DMS 273 treated with DMSO at 0.1 percent for 48 hours (cell line): ENCODE data around the gene MAP3K6.

Experiments
- DNase-seq: peaks from one replicate; lab custom pipeline; 2025; lab: John Stamatoyannopoulos, UW

MAP3K6 gene

DNA sequence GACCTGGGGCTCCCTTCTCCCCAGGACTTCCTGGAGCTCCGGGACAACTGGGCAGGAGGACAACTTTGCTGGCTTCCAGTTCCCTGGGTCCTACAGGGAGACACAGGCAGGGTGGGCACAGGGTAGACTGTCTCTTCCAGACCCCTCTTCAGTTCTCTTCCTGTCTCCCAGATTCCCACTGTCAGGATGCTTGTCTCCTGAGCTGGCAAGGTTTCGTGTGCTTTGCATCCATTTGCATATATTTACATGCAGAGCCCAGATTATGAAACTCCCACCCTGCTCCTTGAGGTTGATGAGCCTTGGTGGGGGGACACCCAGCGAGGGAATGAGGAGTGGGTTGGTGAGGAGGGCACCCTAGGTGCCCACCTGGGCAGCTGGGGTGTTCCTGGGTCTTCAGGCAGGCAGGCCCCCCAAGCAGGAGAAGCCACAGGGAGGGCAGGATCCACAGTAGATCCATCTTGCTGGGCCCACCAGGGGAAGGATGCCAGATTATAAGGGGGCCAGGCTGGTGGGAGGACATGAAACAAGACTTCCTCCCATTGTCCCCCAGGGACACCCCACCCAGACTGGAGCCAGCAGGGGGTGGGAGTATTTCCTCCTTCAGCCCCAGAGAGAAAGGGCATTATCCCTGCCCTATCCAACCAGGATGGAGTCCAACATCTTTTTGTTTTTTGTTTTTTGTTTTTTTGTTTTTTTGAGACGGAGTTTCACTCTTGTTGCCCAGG is 7.8 kb upstream of the MAP3K6 start, which contains the start of gene FCN3:
FCN3 (minus strand) TSS at position 463 of the 725 bp plus-strand sequence; CDS start at position 457, 6 bp downstream.
- DNase-seq, result no peak

DNA sequence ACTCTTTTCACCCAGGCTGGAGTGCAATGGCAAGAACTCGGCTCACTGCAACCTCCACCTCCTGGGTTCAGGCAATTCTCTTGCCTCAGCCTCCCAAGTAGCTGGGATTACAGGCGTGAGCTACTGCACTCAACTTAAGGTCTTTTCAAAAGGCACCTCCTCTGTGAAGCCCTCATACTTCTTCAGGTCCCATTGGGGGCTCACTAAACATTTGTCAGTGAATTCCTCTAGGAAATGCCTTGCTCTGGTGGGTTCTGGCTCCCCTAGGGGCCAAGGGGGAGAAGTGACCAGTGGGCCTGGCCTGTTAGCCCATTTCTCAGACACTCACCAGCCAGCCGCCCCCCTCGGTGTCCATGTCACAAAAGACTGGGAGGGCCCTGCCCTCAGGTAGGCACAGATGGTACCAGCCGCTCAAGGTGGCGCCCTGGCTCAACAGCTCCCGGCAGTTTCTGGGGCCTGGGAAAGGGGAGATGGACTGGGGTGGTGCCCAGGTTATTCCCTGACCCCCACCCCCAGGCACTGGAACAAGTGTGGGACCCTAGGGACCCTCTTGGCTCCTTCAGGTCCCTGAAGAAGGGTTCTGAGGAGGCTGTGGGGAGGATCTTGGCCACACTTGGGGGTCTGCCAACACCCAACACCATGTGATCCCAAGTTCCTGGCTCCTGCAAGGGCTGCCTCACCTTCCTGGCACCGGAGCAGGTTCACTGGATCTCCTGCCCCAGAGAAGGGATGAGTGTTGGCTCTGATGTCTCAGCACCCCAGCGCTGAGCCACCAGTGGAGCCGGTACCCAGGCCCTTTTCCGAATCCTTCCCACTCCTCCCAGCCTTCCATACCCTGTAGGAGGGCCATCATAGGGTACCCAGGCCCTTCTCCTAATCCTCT is 6.3 kb upstream of the MAP3K6 start:
- DNase-seq, result no peak

DNA sequence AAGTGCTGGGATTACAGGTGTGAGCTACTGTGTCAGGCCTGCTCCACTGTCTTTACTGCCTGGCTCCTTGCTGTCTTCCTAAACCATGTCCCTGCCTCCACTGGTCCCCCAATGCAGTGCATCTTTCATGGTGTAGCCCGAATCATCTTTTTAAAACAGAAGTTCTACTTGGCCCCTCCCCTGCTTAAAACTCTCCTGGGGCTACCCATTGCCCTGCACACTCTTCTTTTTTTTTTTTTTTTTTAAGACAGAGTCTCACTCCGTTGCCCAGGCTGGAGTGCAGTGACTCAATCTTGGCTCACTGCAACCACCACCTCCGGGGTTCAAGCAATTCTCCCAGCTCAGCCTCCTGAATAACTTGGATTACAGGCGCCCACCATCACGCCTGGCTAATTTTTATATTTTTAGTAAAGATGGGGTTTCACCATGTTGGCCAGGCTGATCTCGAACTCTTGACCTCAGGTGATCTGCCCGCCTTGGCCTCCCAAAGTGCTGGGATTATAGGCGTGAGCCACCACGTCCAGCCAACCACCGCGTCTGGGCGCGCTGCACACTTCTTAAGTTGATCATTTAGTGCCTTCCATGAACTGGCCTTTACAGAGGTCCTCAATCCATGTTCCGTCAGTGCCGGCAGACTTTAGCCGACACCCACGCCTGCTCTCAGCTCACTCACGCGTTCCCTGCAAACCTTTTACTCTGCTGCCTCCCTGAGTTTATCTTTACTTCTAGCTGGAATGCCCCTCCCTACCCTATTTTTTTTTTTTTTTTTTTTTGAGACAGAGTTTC is 5.5 kb upstream of the MAP3K6 start:
- DNase-seq, result no peak

DNA sequence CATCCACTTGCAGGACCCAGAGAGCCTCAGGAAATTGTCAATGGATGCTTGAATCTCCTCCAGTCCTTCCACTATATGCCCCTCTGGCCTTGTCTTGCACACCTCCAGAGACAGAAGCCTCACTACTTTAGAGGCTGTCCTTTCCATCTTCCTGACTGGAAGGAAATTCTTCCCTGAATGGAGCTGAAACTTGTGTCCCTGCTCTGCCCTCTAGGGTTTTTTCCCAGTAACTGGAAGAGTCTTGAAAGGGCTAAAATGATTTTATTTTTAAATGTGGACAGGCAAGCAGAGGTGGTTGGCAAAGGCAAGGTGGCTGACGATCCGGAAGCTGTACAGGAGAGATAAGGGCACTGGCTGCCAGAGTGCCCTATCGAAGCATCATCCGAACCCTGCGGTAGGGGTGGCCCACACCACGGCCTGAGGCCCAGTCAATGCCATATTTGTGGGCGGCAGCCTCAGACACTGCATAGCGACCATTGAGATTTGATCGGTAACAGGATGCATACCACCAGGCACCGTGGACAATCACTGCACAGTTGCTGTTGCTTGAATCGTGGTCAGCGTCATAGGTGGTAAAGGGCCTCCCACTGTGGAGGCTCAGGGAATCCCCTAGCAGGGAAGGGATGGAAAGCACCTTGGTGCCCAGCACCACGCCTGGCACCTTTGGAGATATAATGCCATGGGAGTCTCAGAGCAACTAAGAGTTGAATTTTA is 2.3 kb upstream of the MAP3K6 start:
- no peak for DNase-seq

DNA sequence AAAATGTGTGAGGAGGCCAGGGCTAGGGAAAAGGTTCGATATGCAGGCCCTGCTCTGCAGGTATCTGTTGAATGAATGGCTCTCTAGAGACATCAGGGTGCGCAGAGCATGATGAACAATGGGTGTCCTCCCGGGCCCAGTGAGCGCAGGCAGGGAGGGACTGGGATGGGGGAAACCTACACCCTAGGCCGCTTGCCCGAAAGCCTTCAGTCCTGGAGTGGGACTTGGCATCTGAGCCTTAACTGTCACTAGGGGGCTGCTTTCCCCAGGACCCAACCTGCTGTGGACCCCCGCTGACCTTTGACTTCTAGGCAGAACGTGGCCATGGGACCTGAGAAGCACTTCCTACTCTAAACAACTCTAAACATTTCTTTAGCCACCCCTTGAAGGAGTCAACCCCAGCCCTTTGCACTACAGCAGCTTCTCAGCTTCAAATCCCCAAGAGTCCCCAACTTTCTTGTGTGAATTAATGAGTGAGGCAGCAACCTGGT is 444 bp upstream of the MAP3K6 start:
- DNase-seq, result no peak

DNA sequence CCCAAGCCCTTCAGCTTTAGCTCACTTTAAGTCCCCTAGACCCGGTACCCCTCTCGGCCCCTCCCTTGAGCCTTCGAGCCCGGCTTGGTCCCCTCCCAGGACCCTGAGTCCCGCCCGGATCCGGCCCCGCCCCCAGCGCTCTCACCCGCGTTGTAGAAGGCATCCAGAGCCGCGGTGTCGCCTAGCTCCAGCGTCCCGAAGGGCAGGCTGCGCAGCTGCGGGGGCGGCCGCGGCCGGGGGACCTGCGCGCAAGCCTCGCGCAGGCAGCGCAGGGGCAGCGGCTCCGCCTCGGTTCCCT is 699 bp downstream of the MAP3K6 start:
- peak; percentile 46 for DNase-seq

DNA sequence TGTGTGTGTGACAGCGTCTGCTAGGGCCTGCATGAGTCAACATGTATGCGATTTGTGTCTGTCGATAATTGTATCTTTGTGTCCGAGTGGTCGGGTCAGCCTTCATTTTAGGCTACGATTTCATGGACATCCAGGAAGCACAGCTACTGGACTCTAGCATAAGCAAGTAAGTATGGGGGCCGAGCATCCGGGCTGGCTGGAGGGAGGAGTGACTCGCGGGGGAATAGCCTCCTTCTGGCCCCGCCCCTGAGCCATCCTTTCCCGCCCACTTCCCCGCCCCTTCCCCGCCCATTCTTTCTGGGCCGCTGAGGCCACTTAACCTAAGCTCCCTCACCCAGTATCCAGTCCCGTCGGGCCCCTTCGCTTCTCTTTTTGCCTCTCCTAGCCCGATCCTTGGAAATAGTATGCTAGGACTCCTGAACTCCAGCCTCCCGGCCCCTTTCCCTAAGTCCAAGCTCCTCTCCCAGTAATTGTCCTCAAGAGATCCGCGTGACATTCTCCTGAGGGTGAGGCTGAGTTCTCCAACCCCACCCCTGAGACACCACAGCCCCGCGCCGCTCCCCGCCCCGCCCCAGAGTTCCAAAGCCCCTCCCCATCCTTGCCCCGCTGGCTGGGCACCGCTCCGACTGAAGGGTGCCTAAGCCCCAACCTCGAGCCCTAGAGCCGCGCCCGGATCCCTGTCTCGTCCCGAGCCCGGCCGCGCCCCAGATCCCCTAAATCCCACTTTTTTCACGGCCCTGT is 1.2 kb downstream of the MAP3K6 start:
- peak; percentile 79 for DNase-seq

DNA sequence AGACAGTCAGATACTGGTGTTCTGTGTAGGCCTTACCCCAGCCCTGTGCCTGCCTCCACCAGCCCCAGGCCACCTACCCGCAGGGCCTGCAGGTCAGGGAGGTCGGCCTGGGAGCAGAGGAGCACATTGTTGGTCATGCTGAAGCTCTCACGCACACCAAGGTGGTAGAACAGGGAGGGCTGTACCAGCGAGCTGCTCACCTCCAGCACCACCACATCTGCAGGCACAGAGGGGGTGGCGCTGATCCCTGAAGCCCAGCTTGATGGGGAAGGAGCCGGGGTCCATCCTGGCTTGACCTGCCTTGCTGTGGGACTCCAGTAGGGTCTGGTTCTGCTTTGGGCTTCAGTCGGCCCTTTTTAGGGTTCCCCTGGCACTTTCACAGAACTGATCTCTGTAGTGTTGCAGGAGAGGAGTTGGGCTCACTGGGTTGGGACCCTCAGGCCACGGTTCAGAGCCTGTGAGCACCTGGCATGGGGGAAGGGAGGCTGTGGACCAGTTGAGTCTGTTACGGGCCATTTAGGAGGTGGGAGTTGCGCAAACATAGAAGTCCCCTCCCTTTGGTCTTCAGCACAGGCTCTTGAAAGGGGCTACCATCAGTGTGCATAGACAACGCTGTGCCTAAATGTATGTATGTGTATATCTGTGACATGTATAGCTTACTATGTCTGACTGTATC is 1.9 kb downstream of the MAP3K6 start:
- no peak for DNase-seq

DNA sequence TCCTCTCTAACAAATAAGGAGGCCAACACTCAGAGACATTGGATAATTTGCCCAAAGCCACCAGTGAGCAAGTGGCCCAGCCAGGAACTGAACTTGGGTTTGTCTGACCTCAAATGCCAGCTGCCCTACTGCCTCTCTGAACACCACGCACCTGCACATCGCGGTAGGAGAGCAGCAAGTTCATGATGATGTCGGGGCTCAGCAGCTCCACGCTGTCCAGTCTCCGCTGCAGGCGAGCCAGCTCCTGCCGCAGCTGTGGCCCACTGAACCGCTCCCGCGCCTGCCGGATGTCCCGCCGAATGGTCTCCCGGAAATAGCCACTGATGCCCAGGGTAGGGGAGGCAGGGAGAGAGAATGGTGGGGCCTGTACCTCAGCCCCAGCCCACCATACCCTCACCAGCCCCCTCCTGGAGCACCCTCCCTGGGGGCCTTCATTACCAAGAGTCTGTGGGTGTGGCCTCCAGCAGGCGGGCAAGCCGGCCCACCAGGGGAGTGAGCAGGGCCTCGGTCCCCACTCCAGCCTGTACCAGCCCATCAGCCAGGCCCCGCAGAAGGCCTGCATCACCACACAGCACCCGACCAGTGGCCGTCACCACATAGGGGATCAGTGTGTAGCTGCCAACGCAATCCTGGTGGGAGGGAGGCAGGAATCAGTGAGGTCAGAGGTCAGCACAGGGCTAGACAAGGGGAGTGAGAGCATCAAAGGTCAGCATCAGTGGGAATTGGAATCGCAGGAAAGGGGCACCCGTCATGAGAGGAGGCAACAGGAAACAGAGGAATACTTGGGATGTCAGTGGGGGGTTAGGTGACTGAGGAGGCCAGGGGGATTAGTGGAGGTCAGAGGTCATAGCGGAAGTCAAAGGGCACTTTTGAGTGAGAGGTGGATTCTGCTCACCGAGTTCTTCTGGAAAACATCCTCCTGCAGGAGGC is 2.7 kb downstream of the MAP3K6 start:
- no peak for DNase-seq

DNA sequence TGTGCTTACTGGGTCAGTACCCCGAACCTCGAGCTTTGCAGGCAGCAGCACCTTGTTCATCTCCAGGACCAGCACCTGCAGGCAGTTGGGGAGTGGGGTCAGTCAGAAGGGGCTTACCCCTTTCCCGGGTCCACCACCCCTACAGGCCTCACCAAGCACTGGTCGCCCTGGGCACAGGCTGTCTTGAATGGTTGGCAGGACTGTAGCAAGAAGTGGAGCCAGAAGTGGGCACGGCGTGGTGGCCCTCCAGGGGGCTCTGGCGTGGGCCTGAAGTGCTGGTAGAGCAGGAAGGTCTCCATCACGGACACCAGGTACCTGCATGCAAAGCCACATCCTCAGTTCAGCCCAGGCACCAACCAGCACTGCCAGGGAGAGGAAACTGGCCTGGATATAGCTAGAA is 5.2 kb downstream of the MAP3K6 start:
- no peak for DNase-seq

DNA sequence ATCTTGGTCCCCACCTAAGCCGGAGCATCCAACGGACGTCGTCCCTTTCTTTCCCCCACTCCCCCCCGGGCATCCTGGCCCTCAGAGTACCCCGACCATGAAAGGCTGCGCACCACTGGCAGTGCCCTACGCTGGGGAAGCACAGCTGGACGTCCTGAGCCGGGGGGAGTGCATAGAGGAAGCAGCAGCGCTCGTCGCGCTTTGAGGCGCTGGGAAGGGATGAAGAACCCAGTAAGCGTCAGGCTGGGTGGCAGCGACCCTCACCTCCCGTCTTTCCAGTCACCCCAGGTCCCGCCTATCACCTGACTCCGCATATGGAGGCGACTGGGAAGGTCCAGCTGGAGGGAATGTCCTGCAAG is 5.7 kb downstream of the MAP3K6 start:
- DNase-seq, result no peak

DNA sequence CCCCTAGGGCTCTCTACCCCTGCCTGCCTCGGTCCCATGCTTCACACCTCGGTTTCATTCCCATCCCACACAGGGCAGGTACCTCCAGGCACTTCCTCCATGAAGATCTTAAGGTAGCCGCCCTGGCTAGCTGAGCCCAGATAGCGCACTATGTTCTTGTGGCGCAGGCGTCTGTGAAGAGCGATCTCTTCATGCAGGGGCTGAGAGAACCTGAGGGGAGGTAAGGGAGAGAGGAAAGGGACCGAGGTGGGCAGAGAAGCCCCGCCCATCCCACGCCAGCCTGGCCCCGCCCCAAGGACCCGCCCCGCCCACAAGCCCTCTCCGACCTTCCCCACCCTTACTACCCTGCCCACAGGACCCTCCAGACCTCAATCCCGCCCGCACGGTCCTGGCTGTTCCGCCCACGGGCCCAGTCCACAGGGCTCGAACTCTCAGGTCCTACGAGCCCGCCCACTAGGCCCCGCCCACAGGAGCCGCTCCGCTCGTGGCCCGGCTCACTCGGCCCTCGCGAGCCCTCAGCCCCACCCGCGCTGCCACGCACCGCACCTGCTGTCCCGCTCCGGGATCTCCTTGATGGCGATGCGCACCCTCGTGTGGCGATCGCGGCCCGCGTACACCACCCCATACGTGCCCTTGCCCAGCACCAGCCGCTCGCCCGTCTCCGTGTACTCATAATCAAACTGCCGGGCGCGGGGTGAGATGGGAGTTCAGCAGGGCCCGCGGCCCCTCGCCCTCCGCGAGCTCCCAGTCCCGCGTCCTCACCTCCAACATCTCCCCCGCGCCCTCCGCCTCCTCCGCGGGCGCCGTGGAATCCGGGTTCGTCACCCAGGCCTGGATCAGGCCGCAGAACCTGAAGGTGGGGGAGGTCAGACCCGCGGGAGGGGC is 6.4 kb downstream of the MAP3K6 start:
- DNase-seq, result no peak

DNA sequence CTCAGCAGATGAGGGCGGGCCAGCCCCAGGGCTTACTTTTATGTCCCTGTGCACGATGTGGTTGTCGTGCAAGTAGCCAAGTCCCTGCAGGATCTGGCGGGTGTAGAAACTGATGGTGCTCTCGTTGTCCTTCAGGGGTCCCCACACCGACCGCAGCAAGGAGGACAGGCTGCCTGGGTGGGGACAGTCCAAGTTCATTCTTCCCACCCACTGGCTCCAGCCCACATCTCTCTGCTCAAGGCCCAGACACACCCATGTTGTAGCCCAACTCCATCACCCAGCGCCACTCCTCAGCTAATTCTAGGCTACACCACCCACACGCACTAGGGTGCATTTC is 7.0 kb downstream of the MAP3K6 start:
- DNase-seq, result no peak

DNA sequence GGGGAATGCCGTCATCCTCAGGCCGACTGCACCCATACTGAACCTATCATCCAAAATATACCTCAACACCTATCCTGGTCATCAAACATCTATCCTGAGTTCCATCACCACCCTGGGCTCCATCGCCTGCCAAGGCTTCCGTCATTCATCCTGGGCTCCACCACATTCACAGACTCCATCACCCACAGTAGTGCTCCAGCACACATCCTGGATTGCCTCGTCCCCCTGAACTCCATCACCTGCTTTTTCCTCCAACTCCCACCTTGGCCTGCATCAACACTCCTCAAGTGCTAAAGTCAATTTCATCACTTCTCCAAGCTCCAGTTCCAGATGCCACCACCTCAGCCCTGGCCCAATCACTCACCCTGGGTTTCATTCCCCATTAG is 7.8 kb downstream of the MAP3K6 start:
- DNase-seq, result no peak

DNA sequence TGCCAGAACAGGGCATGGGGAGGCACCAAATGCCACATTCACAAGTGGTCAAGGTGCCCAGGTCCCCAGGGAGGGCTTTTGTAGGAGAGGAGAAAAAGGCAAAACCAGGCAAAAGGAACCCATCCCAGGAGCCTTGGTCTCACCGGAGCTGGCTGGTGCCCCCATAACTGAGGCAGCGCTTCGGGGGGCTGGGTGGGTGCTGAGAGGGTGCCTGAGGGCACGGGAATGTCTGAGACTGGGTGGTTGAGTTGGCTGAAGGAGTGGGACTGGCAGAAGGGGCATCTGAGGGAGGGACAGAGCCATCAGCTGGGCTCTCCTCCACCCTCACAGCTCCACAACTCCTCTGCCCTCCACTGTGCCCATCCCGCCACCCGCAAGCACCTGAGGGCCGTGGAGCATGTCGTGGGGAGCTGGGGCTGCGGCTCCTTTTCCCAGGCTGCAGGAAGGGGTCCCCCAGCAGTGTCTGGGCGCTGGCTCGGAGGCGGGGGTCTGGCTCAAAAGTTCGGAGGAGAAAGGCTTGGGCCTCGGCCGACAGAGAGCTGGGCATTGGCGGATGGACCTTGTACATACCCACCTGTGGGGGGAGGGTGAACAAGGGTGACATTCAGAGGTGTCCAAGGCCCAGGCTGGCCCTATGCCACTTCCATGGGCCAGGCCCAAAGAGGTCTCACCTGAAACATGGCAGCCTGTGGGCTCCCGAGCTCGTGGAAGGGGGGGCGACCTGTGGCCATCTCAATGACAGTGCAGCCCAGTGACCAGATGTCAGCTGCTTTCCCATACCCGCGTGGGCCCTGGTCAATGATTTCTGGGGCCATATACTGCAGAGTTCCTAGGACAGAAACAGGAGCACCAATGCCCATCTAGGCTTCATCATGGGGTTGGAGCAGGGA is 8.5 kb downstream of the MAP3K6 start:
- no peak for DNase-seq

DNA sequence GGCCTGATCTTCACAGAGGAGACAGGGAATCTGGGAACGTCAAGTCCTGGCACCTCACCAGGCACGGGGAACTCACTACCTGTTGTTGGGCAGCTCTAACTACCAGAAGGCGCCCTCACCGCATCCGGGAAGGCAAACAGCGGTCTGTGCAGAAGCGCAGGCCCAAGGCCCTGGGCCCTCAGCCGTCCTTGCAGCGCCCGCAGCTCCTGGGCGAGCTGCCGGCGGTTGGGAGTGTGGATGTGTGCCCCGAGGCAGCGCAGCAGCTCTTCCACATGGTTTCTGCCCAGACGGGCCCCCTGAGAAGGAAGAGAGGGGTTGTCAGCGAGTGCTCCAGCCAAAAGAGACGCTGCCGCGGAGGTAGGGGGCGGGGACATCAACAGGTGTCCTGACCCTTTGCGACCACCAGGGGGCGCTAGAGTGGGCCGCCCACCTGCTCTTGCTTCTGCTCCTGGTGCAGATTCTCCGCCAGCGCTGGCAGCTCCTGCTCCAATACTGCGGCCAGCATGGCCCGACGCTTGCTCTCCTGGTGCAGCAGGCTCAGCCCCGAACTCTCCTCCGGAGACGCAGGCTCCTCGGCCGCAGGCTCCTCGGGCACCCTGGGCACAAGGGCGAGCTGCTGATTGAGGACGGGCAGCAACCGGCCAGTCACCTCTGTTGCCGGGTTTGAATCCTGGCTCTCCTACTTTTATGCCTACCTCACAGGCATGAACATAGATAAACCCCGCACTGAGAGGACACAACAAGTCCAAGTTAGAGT is 9.3 kb downstream of the MAP3K6 start:
- DNase-seq, result peak; percentile 38
